Spleen (tissue), 11 donors: ENCODE measurements around the gene BRD1. TPM values are rescaled to one million over a fixed set of nuclear protein-coding genes. Genes with fewer than 3 reads are reported as not detected.

Experiments used
- DNase-seq: peaks from one replicate; pipeline ENCODE4 v3.0.0-alpha.2; 2020
- H3K27ac ChIP-seq, 8 donors: fragments of 200-600 bp; sonication (generic) in 7 of 8; 1 replicate in 4 of 8; 2 replicates in 4 of 8; pipeline versions ENCODE4 v1.5.0 to v1.8.0; 2016 to 2021; ENCODE audit warnings: inconsistent platforms in 4 of 8, mild to moderate bottlenecking in 4 of 8, moderate library complexity in 1 of 8
- H3K27me3 ChIP-seq, 7 donors: fragments of 200-600 bp; sonication (generic) in 6 of 7; replicated peaks in 1 of 7; 1 replicate in 4 of 7; 2 replicates in 3 of 7; pipeline versions ENCODE4 v1.5.0 to v1.8.0; 2016 to 2021; ENCODE audit warnings: inconsistent platforms in 3 of 7, mild to moderate bottlenecking in 1 of 7
- H3K36me3 ChIP-seq, 6 donors: fragments of 200-600 bp; sonication (generic) in 5 of 6; 1 replicate in 4 of 6; 2 replicates in 2 of 6; pipeline versions ENCODE4 v1.5.0 to v1.8.0; 2016 to 2021; ENCODE audit warnings: inconsistent platforms in 2 of 6
- H3K4me1 ChIP-seq, 6 donors: fragments of 200-600 bp; sonication (generic) in 5 of 6; 1 replicate in 3 of 6; 2 replicates in 3 of 6; pipeline versions ENCODE4 v1.5.0 to v1.8.0; 2016 to 2021; ENCODE audit warnings: inconsistent platforms in 3 of 6
- H3K4me3 ChIP-seq, 8 donors: fragments of 200-600 bp; sonication (generic) in 7 of 8; 1 replicate in 4 of 8; 2 replicates in 4 of 8; pipeline versions ENCODE4 v1.5.0 to v1.8.0; 2016 to 2021; ENCODE audit warnings: inconsistent platforms in 4 of 8, mild to moderate bottlenecking in 4 of 8, moderate library complexity in 2 of 8
- H3K9me3 ChIP-seq, 8 donors: fragments of 200-600 bp; sonication (generic) in 7 of 8; 1 replicate in 4 of 8; 2 replicates in 4 of 8; pipeline versions ENCODE4 v1.5.0 to v1.8.0; 2016 to 2021; ENCODE audit warnings: inconsistent platforms in 4 of 8
- CTCF ChIP-seq, 11 experiments: fragments of 200-600 bp in 7 of 11; fragments of 450-650 bp in 4 of 11; sonication (generic) in 4 of 11; IDR thresholded peaks in 8 of 11; conservative IDR thresholded peaks in 3 of 11; 1 replicate in 7 of 11; 2 replicates in 4 of 11; pipeline versions ENCODE4 v1.4.0 to v1.8.0; 2016 to 2021; ENCODE audit warnings: antibody characterized with exemption in 11 of 11, inconsistent platforms in 4 of 11, mild to moderate bottlenecking in 1 of 11
- POLR2A ChIP-seq, 3 donors: fragments of 450-650 bp; IDR thresholded peaks; one replicate each; pipeline ENCODE4 v1.5.1; 2017; ENCODE audit warnings: antibody characterized with exemption in 3 of 3, mild to moderate bottlenecking in 1 of 3
- POLR2AphosphoS5 ChIP-seq, 3 donors: sonication (generic); formaldehyde crosslinking; IDR thresholded peaks; one replicate each; pipeline ENCODE4 v1.5.1; 2017; ENCODE audit warnings: antibody characterized with exemption in 3 of 3
- WGBS, 5 donors: extraction: QIAGEN DNeasy Blood & Tissue Kit in 3 of 5; methylation state at CpG; one replicate each; pipeline versions ENCODE4 v1.1.5 to v1.1.7; 2013 to 2018; 5-methylcytosine and 5-hydroxymethylcytosine counted together
- intact Hi-C: fragments of 100-400 bp; cut with DNase I; formaldehyde crosslinking; loops from one replicate; pipeline ENCODE4 v1.15.0; 2023; ENCODE audit warnings: low total_unique reads
- polyA plus RNA-seq, 3 donors: library from polyadenylated mRNA; stranded (reverse); fragments of 200-250 nt; gene quantifications; one replicate each; pipeline ENCODE4 v1.2.1, GENCODE V29; 2013
- total RNA-seq, 7 donors: library from RNA; depleted of rRNA in 3 of 7; stranded (reverse); fragments of >200 nt in 3 of 7; fragmentation: NEBNext Ultra II Directional in 4 of 7; extraction: Animal tissue kit (Norgen Biotek cat#: 25700) in 4 of 7; gene quantifications; one replicate each; pipeline versions ENCODE4 v1.1.0 to v1.2.1, GENCODE V29; 2016 to 2021
- donor health status: healthy with polysubstance abuse.
- donor health status: DM: no; HTN: no; CAD: no; lungs with moderate emphysema.
- donor health status: DM: no; HTN: no; CAD: no.
- donor health status: Bipolar disorder and iron deficiency.
- donor health status: healthy.
- donor health status: DM: no; HTN: no; CAD: no.
- donor health status: DM: yes; HTN: yes; CAD: no.

BRD1 gene
- total and polyA plus RNA-seq, 10 donors, result 14.2 to 59.6 (median 37.4) TPM

DNA sequence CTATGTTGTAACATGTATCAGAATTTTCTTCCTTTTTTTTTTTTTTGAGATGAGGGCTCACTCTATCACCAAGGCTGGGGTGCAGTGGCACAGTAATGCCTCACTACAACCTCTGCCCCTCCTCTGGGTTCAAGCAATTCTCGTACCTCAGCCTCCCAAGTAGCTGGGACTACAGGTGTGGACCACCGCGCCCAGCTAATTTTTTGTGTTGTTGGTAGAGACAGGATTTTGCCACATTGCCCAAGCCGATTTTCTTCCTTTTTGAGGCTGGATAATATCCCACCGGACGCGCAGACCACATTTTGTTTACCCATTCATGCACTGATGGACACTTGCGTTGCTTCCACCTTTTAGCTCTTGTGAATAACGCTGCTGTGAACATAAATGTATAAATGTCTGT, 97.0 kb downstream of the BRD1 start:
- Histone ChIP-seq H3K27ac (no peak overlapping the region), H3K4me3 (no peak overlapping the region), H3K27me3 (peaks cover 4 to 100% (median 42%) of the 10 kb centered on the region in 7 donors), H3K4me1 (no peaks in the 10 kb centered on the region), H3K9me3 (peaks cover 0 to 5% (median 0%) of the 10 kb centered on the region in 8 donors), H3K36me3 (no peaks in the 10 kb centered on the region)
- TF ChIP-seq POLR2AphosphoS5 (IDR thresholded peaks at IDR 0.05) (no peak), POLR2A (IDR thresholded peaks at IDR 0.05) (no peak), CTCF (IDR thresholded peaks at IDR 0.05 in 8 of 11, conservative IDR thresholded peaks at IDR 0.05 in 3 of 11) (no peak)
- no peak for DNase-seq
- intact Hi-C loops, result no loop called here
- WGBS, 5 donors, result 88 to 96% (median 91%) methylated on average over 9 of the region's 9 CpGs

DNA sequence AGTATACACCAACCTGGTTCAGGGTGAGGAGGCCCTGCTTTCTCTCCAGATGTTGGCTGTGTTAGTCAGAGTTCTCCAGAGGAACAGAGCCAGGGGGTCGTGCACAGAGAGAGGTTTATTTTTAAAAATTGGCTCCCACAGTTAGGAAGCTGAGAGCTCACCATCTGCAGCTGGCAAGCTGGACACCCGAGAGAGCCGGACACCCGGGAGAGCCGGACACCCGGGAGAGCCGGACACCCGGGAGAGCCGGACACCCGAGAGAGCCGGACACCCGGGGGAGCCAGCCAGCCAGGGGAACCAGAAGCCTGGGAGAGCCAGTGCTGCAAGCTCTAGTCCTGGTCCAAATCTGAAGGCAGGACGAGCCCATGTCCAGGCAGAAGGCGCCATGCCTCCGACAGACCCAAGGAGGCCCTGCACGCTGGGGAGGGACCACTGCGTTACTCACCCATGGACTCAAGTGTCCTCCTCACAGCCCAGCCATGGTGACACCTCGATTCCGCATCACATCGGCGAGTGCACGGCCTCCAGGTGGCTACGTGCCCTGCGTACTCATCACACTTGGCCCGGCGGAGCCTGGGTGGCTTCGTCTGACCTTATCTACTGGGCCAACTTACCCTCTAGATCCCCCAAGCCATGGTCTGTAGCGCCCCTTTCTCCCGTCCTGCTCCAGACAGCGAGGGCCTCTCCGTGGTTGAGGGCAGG, 99.0 kb downstream of the BRD1 start:
- no peak for DNase-seq
- 65 to 67% (median 66%) methylated on average over 28 to 31 of the region's 31 CpGs for WGBS, 5 donors
- no peak for TF ChIP-seq POLR2A (IDR thresholded peaks at IDR 0.05)

DNA sequence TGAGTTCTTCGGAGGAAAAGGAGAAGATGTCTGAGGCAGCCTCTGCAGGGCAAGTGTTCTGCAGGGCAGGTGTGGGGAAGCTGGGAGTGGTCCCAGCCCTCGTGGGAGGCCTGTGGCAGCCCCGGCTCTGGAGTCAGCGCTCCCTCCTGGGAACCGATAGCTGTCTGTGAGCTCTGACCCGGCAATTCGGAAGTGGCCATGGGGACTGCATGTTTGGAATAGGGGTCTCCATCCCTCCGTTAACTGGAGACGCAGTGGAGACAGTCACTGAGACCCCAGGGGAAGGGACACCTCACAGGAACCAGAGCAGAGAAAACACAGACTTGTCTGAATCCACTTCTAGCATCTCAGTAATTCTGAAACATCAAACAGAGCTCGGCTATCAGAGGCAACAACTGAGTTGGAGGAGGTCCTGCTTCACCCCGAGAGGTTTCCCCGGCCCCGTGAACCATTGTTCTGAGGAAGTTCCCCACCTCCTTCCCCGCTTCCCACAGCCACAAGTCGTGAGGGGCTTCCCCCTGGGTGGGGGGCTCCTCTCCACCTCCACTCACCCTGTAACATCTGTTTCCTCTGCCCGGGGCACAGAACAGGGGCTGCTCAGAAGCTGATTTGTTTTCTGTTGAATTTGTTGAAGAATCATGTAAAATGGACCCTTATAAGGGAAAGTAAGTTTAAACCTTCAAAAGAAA, 99.6 kb downstream of the BRD1 start:
- no peak for DNase-seq
- Histone ChIP-seq H3K4me3 (no peak overlapping the region), H3K9me3 (peaks cover 0 to 5% (median 0%) of the 10 kb centered on the region in 8 donors), H3K36me3 (no peaks in the 10 kb centered on the region), H3K27me3 (peaks cover 4 to 98% (median 56%) of the 10 kb centered on the region in 7 donors), H3K27ac (no peak overlapping the region), H3K4me1 (peaks cover 5 to 22% (median 17%) of the 10 kb centered on the region in 6 donors)
- TF ChIP-seq POLR2A (IDR thresholded peaks at IDR 0.05) (no peak), CTCF (IDR thresholded peaks at IDR 0.05 in 8 of 11, conservative IDR thresholded peaks at IDR 0.05 in 3 of 11) (no peak), POLR2AphosphoS5 (IDR thresholded peaks at IDR 0.05) (no peak)
- 16 to 24% (median 19%) methylated on average over 11 to 16 of the region's 16 CpGs for WGBS, 5 donors
- intact Hi-C loops, result no loop called here

More for the DNA sequence above, 99.0 kb downstream of the BRD1 start:
- H3K36me3 ChIP-seq, result no peaks in the 10 kb centered on the region
- peaks cover 5 to 19% (median 17%) of the 10 kb centered on the region in 6 donors for H3K4me1 ChIP-seq
- peaks cover 4 to 100% (median 56%) of the 10 kb centered on the region in 7 donors for H3K27me3 ChIP-seq
- no peak overlapping the region for H3K4me3 ChIP-seq
- intact Hi-C loops, result no loop called here
- H3K27ac ChIP-seq, result no peak overlapping the region
- H3K9me3 ChIP-seq, result peaks cover 0 to 5% (median 0%) of the 10 kb centered on the region in 8 donors

GRCh38 chr22:49727191-49727880, 100.3 kb downstream of the BRD1 start:
- Histone ChIP-seq H3K27me3 (peaks cover 4 to 91% (median 56%) of the 10 kb centered on the region in 7 donors), H3K9me3 (peaks cover 0 to 5% (median 0%) of the 10 kb centered on the region in 8 donors), H3K4me3 (no peak overlapping the region), H3K27ac (no peak overlapping the region), H3K4me1 (peaks cover 5 to 22% (median 17%) of the 10 kb centered on the region in 6 donors), H3K36me3 (no peaks in the 10 kb centered on the region)
- no peak for TF ChIP-seq POLR2AphosphoS5 (IDR thresholded peaks at IDR 0.05)
- no peak for TF ChIP-seq CTCF (IDR thresholded peaks at IDR 0.05 in 8 of 11, conservative IDR thresholded peaks at IDR 0.05 in 3 of 11)
- no peak for TF ChIP-seq POLR2A (IDR thresholded peaks at IDR 0.05)
- DNase-seq, result no peak
- intact Hi-C loops, result no loop called here
- 75 to 80% (median 79%) methylated on average over 24 to 27 of the region's 27 CpGs for WGBS, 5 donors
